H1 (cell line): ENCODE data around the gene SFTPA1. TPM values are rescaled to one million over a fixed set of nuclear protein-coding genes. Genes with fewer than 3 reads are reported as not detected.

Experiments
- BCL11A ChIP-seq, 2 experiments: IDR thresholded peaks; one replicate each; pipeline ENCODE4 v1.6.1; 2011; ENCODE audit warnings: low read depth in 2 of 2, low read length in 2 of 2, mild to moderate bottlenecking in 2 of 2
- CHD1 ChIP-seq: IDR thresholded peaks from 2 replicates; pipeline ENCODE4 v1.6.1; 2012; ENCODE audit warnings: low read depth, low read length, improper control_type of control experiment
- CHD7 ChIP-seq: fragments of 300-600 bp; sonication (generic); IDR thresholded peaks from 2 replicates; pipeline ENCODE4 v1.7.1; 2012; ENCODE audit warnings: low read length, moderate library complexity, mild to moderate bottlenecking, inconsistent platforms; ENCODE audit not compliant: insufficient replicate concordance
- TCF12 ChIP-seq: IDR thresholded peaks from 2 replicates; pipeline ENCODE4 v1.6.1; 2011; ENCODE audit warnings: low read depth, mild to moderate bottlenecking, low read length
- polyA plus RNA-seq, 7 experiments: library from polyadenylated mRNA; depleted of rRNA in 3 of 7; stranded (reverse) in 5 of 7; unstranded in 2 of 7; fragments of >200 nt in 5 of 7; fragments of 200-250 nt in 2 of 7; gene quantifications; 1 replicate in 5 of 7; 2 replicates in 1 of 7; 4 replicates in 1 of 7; pipeline versions ENCODE4 v1.2.1 to v1.2.3, GENCODE V29; 2011 to 2013; ENCODE audit warnings: missing spikeins in 2 of 7, mixed read lengths in 2 of 7
- total RNA-seq: library from RNA; stranded (reverse); fragmentation: NEBNext Ultra II Directional; extraction: Animal tissue kit (Norgen Biotek cat#: 25700); gene quantifications from 2 replicates; pipeline ENCODE4 v1.2.1, GENCODE V29; 2021

The SFTPA1 gene
- total and polyA plus RNA-seq, 2 of the 8 experiments (the other 6 are each of a cell fraction or from before 2014, with no cell fraction given) = not detected

GRCh38 chr10:79629955-79630327, 19.2 kb downstream of the SFTPA1 start (continued):
- TF ChIP-seq CHD7 = no peak
- no peak for TF ChIP-seq BCL11A (IDR thresholded peaks at IDR 0.05; ENCODE audit: low read depth in 2 of 2, low read length in 2 of 2)
- TF ChIP-seq TCF12 = no peak
- TF ChIP-seq CHD1 = no peak
